IPS-11a (cell line): ENCODE data around the gene KYNU.
"Not testable (repeated sequence)": the region's sequence is repeated elsewhere in the genome, so short reads cannot be mapped to it uniquely, and the experiment has no call there.

Source experiments
- H3K4me3 ChIP-seq: one replicate; pipeline ENCODE4 v1.5.1; 2013; ENCODE audit warnings: low read depth, low read length, control low read depth

KYNU gene

DNA sequence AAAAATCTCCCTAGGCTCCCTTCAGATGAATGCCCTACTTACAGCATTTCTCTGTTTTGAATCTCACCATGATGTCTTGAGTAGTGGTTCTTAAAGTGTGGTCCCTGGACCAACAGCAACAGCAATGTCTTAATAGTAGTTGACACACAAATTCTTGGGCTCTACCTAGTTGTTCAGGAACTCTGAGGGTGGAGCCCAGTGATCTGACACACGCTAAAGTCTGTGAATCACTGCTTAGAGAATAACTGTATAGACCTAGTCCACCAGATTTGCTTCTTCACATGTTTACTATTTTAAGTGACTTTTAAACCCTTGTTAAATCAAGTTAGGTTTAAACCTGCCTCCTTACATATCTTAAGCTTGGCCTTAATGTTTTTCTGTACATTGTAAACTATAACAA, 204.2 kb downstream of the KYNU start:
- H3K4me3 ChIP-seq, result no peak overlapping the region

DNA sequence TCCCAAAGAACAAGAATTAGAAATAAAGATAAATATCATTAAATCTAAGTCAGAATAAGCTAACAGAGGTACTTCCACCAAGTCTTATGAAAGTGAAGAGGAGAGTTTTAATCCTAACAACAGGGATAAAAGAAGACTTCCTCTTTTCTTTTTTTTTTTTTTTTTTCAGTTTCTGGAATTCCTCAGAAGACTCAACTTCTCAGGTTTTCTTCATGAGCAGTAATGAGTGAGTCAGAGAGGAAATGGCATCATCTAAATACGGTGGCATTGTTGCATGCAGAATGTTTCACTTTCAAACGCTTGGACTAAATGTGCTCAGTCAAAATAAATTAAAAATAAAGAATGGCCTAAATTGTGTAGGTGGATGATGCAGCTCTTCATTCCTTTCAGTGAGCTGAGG, 206.2 kb downstream of the KYNU start:
- no peak overlapping the region for H3K4me3 ChIP-seq

DNA sequence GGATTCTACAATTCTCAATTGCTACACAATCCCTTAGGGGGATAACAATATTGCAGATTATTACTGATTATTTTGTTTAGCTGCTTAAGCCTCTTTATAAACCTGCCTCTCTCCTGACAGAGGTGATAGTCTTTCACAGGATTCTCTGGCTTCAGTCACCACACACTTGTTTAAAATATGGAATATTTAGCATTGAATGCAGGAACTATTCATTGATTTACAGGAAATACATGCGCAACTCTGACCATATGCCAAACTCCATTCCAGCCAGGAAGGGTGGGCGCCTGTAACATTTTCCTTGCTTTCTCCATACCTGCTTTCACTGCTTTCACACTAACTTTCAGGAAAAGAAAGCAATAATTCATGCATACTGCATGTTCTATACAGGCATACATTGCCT, 207.0 kb downstream of the KYNU start:
- no peak overlapping the region for H3K4me3 ChIP-seq

DNA sequence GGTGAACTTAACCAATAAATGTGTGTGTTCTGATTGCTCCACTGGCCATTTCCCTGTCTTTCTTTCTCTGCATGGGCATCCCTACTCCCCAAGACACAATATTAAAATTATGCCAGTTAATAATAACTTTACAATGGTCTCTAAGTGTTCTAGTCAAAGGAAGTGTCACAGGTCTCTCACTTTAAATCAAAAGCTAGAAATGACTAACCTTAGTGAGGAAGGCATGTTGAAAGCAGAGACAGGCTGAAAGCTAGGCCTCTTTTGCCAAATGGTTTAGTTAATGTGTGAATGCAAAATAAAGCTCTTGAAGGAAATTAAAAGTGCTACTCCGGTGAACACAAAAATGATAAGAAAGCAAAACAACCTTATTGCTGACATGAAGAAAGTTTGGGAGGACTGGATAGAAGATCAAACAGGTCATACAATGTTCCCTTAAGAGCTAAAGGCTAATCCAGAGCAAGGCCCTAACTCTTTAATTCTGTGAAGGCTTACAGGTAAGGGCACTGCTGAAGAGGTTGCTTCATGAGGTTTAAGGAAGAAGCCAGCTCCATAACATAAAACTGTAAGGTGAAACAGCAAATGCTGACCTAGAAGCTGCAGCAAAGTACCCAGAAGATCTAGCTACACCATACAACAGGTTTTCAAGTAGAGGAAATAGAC, 207.8 kb downstream of the KYNU start:
- no peak overlapping the region for H3K4me3 ChIP-seq

DNA sequence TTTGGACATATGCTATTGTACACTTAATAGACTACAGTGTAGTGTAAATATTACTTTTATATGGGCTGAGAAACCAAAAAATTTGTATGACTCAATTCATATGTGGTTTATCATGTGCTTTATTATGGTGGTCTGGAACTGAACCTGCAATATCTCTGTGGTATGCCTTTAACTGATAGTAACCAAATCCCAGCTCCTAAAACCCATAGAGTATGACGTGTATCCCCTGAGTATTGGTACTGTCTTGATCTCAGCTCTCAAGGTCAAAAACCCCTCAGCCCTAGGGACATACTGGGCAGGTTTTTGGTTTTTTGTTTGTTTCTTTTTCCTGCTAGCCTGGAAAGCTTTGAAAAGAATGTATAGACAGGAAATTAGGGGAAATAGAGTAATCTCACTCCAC, 209.6 kb downstream of the KYNU start:
- H3K4me3 ChIP-seq, result no peak overlapping the region

DNA sequence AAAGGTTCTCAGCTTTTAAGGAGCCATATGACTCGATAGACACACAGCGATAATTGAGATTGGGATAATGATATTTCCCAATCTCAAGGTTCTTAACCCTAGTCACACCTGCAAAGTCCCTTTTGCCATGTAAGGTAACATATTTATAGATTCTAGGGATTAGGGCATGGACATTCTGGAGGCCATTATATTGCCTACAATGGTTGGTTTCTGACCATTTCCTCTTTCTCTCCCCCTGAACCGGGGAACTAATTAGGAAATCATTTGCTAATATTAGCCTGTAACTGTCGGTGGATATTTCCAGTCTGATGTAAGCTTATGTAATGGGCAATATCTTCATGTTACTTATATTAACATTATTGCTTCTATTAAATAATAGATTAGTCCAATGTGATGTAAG, 210.9 kb downstream of the KYNU start:
- H3K4me3 ChIP-seq, result no peak overlapping the region

DNA sequence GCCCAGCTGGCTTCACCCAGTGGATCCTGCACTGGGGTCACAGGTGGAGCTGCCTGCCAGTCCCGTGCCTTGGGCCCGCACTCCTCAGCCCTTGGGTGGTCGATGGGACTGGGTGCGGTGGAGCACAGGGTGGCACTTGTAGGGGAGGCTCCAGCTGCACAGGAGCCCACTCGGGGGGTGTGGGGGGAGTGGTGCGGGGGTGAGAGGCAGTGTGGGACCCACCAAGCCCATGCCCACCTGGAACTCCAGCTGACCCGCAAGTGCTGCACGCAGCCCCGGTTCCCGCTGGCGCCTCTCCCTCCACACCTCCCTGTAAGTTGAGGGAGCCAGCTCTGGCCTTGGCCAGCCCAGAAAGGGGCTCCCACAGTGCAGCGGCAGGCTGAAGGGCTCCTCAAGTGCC, 212.1 kb downstream of the KYNU start:
- H3K4me3 ChIP-seq, result not testable (repeated sequence)
